ENCODE data around the gene SPEM2. TPM values are rescaled to one million over a fixed set of nuclear protein-coding genes. Genes with fewer than 3 reads are reported as not detected.
A peak's percentile ranks its signal among the peaks of the same experiment; 100 is the strongest.

The SPEM2 gene
- total RNA-seq, 1 donor from 2014 or later = not detected

GRCh38 chr17:7440113-7440833 lies 14.9 kb downstream of the SPEM2 start:
- Histone ChIP-seq H3K4me3 (peak overlapping the region; percentile 74), H4K20me1 (ENCODE audit: low read depth) (no peaks in the 10 kb centered on the region), H3K4me2 (peak overlapping the region; percentile 93), H3F3A (ENCODE audit: low read depth) (peaks cover 57% of the 10 kb centered on the region), H3K36me3 (no peaks in the 10 kb centered on the region), H3K27ac (no peak overlapping the region), H3K4me1 (peaks cover 26% of the 10 kb centered on the region), H2AFZ (replicated peaks) (peak overlapping the region; percentile 81), H3K79me2 (ENCODE audit: low read depth) (no peaks in the 10 kb centered on the region), H3K9ac (peak overlapping the region; percentile 53), H3K9me3 (ENCODE audit: low read depth) (no peaks in the 10 kb centered on the region), H3K27me3 (peaks cover 70% of the 10 kb centered on the region)
- Mint-ChIP-seq H3K4me3 (peak overlapping the region; percentile 96), H3K9me3 (no peaks in the 10 kb centered on the region), H3K27me3 (ENCODE audit: insufficient read depth, low read depth) (peaks cover 35% of the 10 kb centered on the region), H3K27ac (peak overlapping the region; percentile 99), H3K36me3 (no peaks in the 10 kb centered on the region), H3K4me1 (peaks cover 53% of the 10 kb centered on the region)
- DNase-seq (ENCODE audit: low spot score) = peak; percentile 73
- TF ChIP-seq EZH2 (IDR thresholded peaks at IDR 0.05) (no peak), EZH2phosphoT487 (IDR thresholded peaks at IDR 0.05) (no peak), CTCF (IDR thresholded peaks at IDR 0.05) (no peak)

- Histone ChIP-seq H3K4me1 (peaks cover 26% of the 10 kb centered on the region), H2AFZ (replicated peaks) (peak overlapping the region; percentile 81), H3K9me3 (ENCODE audit: low read depth) (no peaks in the 10 kb centered on the region), H3K27ac (no peak overlapping the region), H4K20me1 (ENCODE audit: low read depth) (no peaks in the 10 kb centered on the region), H3K9ac (no peak overlapping the region), H3K79me2 (ENCODE audit: low read depth) (no peaks in the 10 kb centered on the region), H3F3A (ENCODE audit: low read depth) (peaks cover 57% of the 10 kb centered on the region), H3K4me2 (peak overlapping the region; percentile 93), H3K27me3 (peaks cover 65% of the 10 kb centered on the region), H3K4me3 (peak overlapping the region; percentile 74), H3K36me3 (no peaks in the 10 kb centered on the region)
- H3K27me3 Mint-ChIP-seq (ENCODE audit: insufficient read depth, low read depth) = peaks cover 33% of the 10 kb centered on the region
- H3K4me3 Mint-ChIP-seq = peak overlapping the region; percentile 96
- H3K4me1 Mint-ChIP-seq = peaks cover 56% of the 10 kb centered on the region
- DNase-seq (ENCODE audit: low spot score) = peak; percentile 66
- no peaks in the 10 kb centered on the region for H3K36me3 Mint-ChIP-seq
- no peaks in the 10 kb centered on the region for H3K9me3 Mint-ChIP-seq
- TF ChIP-seq EZH2phosphoT487 (IDR thresholded peaks at IDR 0.05) = no peak
- peak; percentile 13 for TF ChIP-seq CTCF (IDR thresholded peaks at IDR 0.05)
- peak overlapping the region; percentile 99 for H3K27ac Mint-ChIP-seq
Observed at GRCh38 chr17:7440834-7441195, 15.4 kb downstream of the SPEM2 start.

GRCh38 chr17:7441266-7441665 lies 15.8 kb downstream of the SPEM2 start:
- H3K9ac ChIP-seq = no peak overlapping the region
- H2AFZ ChIP-seq (replicated peaks) = no peak overlapping the region
- Mint-ChIP-seq H3K9me3 (no peaks in the 10 kb centered on the region), H3K4me1 (peaks cover 56% of the 10 kb centered on the region), H3K4me3 (peak overlapping the region; percentile 96), H3K27ac (no peak overlapping the region), H3K27me3 (ENCODE audit: insufficient read depth, low read depth) (peaks cover 28% of the 10 kb centered on the region), H3K36me3 (no peaks in the 10 kb centered on the region)
- H3K4me3 ChIP-seq = peak overlapping the region; percentile 74
- H3K27ac ChIP-seq = no peak overlapping the region
- H3K36me3 ChIP-seq = no peaks in the 10 kb centered on the region
- H4K20me1 ChIP-seq (ENCODE audit: low read depth) = no peaks in the 10 kb centered on the region
- no peaks in the 10 kb centered on the region for H3K9me3 ChIP-seq (ENCODE audit: low read depth)
- peak overlapping the region; percentile 93 for H3K4me2 ChIP-seq
- peaks cover 61% of the 10 kb centered on the region for H3K27me3 ChIP-seq
- H3F3A ChIP-seq (ENCODE audit: low read depth) = peaks cover 55% of the 10 kb centered on the region
- no peaks in the 10 kb centered on the region for H3K79me2 ChIP-seq (ENCODE audit: low read depth)
- DNase-seq (ENCODE audit: low spot score) = no peak
- no peak for TF ChIP-seq CTCF (IDR thresholded peaks at IDR 0.05)
- TF ChIP-seq EZH2 (IDR thresholded peaks at IDR 0.05) = no peak
- no peak for TF ChIP-seq EZH2phosphoT487 (IDR thresholded peaks at IDR 0.05)
- H3K4me1 ChIP-seq = peaks cover 26% of the 10 kb centered on the region

All from neural progenitor cell (in vitro differentiated cells).